IMR-90 (cell line): ENCODE results near the gene FREM3. TPM values are rescaled to one million over a fixed set of nuclear protein-coding genes. Genes with fewer than 3 reads are reported as not detected.

Experiments
- ATAC-seq: fragments of 200-7000 bp; cut with Tn5 transposase; 2 replicates; pipeline ENCODE4 v1.9.1; 2020; ENCODE audit warnings: low read depth, mild to moderate bottlenecking, moderate library complexity
- BruUV-seq: library from RNA; stranded (reverse); fragments of 400-500 nt; replicated peaks from 2 replicates; lab custom pipeline; 2021; lab: Mats Ljungman, UMichigan
- CTCF ChIA-PET: fragments of 300-600 bp; formaldehyde crosslinking; extraction: SDS; loops from one replicate; lab custom pipeline; 2021; ENCODE audit warnings: antibody characterized with exemption; lab: Yijun Ruan, JAX
- POLR2A ChIA-PET: fragments of 300-600 bp; sonication (Branson Sonifier 250); formaldehyde crosslinking; loops from one replicate; lab custom pipeline; 2022; ENCODE audit warnings: antibody characterized with exemption; ENCODE audit not compliant: unreplicated experiment; lab: Charles Lee
- DNase-seq: peaks from one replicate; pipeline ENCODE4 v3.0.0; 2013
- H2AFZ ChIP-seq: replicated peaks from 2 replicates; pipeline ENCODE3; 2013; ENCODE audit warnings: low read length, mild to moderate bottlenecking; ENCODE audit not compliant: poor library complexity
- H2AK5ac ChIP-seq: 2 replicates; pipeline ENCODE4 v1.6.1; 2013; ENCODE audit warnings: low read depth, low read length, inconsistent platforms
- H2AK9ac ChIP-seq: replicated peaks from 2 replicates; pipeline ENCODE3; 2013; ENCODE audit warnings: mild to moderate bottlenecking, low read depth, low read length, moderate library complexity; ENCODE audit not compliant: poor library complexity
- H2BK120ac ChIP-seq: 2 replicates; pipeline ENCODE4 v1.6.1; 2013; ENCODE audit warnings: low read depth, low read length, inconsistent platforms
- H2BK15ac ChIP-seq: 3 replicates; pipeline ENCODE4 v1.6.1; 2013; ENCODE audit warnings: low read depth, low read length, inconsistent platforms
- H2BK20ac ChIP-seq: 2 replicates; pipeline ENCODE4 v1.6.1; 2013; ENCODE audit warnings: low read depth, mild to moderate bottlenecking, inconsistent platforms, low read length, moderate library complexity
- H2BK5ac ChIP-seq: 2 replicates; pipeline ENCODE4 v1.6.1; 2013; ENCODE audit warnings: mild to moderate bottlenecking, low read depth, low read length, inconsistent platforms; ENCODE audit not compliant: poor library complexity, severe bottlenecking
- H3K14ac ChIP-seq: replicated peaks from 2 replicates; pipeline ENCODE4 v1.6.1; 2013; ENCODE audit warnings: low read depth, low read length, inconsistent platforms
- H3K18ac ChIP-seq: 2 replicates; pipeline ENCODE4 v1.6.1; 2013; ENCODE audit warnings: low read depth, low read length, control low read depth
- H3K23ac ChIP-seq: 2 replicates; pipeline ENCODE4 v1.6.1; 2013; ENCODE audit warnings: low read depth, low read length, inconsistent platforms
- H3K27ac ChIP-seq: 2 replicates; pipeline ENCODE4 v1.5.1; 2013; ENCODE audit warnings: mild to moderate bottlenecking, control low read depth, low read length; ENCODE audit not compliant: insufficient read depth
- H3K27me3 ChIP-seq: 2 replicates; pipeline ENCODE4 v1.6.1; 2013; ENCODE audit warnings: low read length; ENCODE audit not compliant: control insufficient read depth, insufficient read depth
- H3K36me3 ChIP-seq: 2 replicates; pipeline ENCODE4 v1.6.1; 2013; ENCODE audit warnings: low read length, mixed read lengths; ENCODE audit not compliant: control insufficient read depth, insufficient read depth
- H3K4ac ChIP-seq: 2 replicates; pipeline ENCODE4 v1.6.1; 2013; ENCODE audit warnings: low read depth, low read length, inconsistent platforms
- H3K4me1 ChIP-seq: 2 replicates; pipeline ENCODE4 v1.6.1; 2013; ENCODE audit warnings: low read length, mixed read lengths; ENCODE audit not compliant: control insufficient read depth, insufficient read depth
- H3K4me2 ChIP-seq: 2 replicates; pipeline ENCODE4 v1.6.1; 2013; ENCODE audit warnings: low read depth, mild to moderate bottlenecking, control low read depth, low read length, moderate library complexity
- H3K4me3 ChIP-seq: 2 replicates; pipeline ENCODE4 v1.5.1; 2013; ENCODE audit warnings: low read depth, mild to moderate bottlenecking, control low read depth, low read length, moderate library complexity; ENCODE audit not compliant: insufficient read depth
- H3K56ac ChIP-seq: 2 replicates; pipeline ENCODE4 v1.6.1; 2013; ENCODE audit warnings: low read length, inconsistent platforms; ENCODE audit not compliant: insufficient read depth; ENCODE audit errors: extremely low read depth
- H3K79me1 ChIP-seq, 2 experiments: 2 replicates each; pipeline ENCODE4 v1.6.1; 2013; ENCODE audit warnings: low read length in 2 of 2, inconsistent platforms in 1 of 2, low read depth in 1 of 2
- H3K9ac ChIP-seq: 2 replicates; pipeline ENCODE4 v1.6.1; 2013; ENCODE audit warnings: low read depth, low read length, control low read depth
- H3K9me1 ChIP-seq: 2 replicates; pipeline ENCODE4 v1.6.1; 2013; ENCODE audit warnings: low read length, inconsistent platforms; ENCODE audit not compliant: insufficient read depth
- H3K9me3 ChIP-seq: 2 replicates; pipeline ENCODE4 v1.6.1; 2013; ENCODE audit warnings: low read length; ENCODE audit not compliant: control insufficient read depth, insufficient read depth
- H4K20me1 ChIP-seq: 2 replicates; pipeline ENCODE4 v1.6.1; 2013; ENCODE audit warnings: low read length, inconsistent platforms; ENCODE audit not compliant: insufficient read depth
- H4K5ac ChIP-seq: 2 replicates; pipeline ENCODE4 v1.6.1; 2013; ENCODE audit warnings: mild to moderate bottlenecking, low read depth, low read length, control low read depth
- H4K8ac ChIP-seq, 2 experiments: 2 replicates each; pipeline ENCODE4 v1.6.1; 2013; ENCODE audit warnings: low read depth in 2 of 2, low read length in 2 of 2, control low read depth in 1 of 2, inconsistent platforms in 1 of 2
- H4K91ac ChIP-seq: 2 replicates; pipeline ENCODE4 v1.6.1; 2013; ENCODE audit warnings: low read depth, low read length, inconsistent platforms; ENCODE audit not compliant: insufficient read depth
- MAFK ChIP-seq: IDR thresholded peaks from 2 replicates; pipeline ENCODE4 v1.6.1; 2012; ENCODE audit warnings: low read depth, low read length, improper control_type of control experiment
- MAZ ChIP-seq: IDR thresholded peaks from 2 replicates; pipeline ENCODE4 v1.6.1; 2012; ENCODE audit warnings: low read depth, mild to moderate bottlenecking, low read length, improper control_type of control experiment, moderate library complexity, borderline replicate concordance
- NFE2L2 ChIP-seq: fragments of 150-350 bp; IDR thresholded peaks from 2 replicates; pipeline ENCODE4 v1.6.1; 2016; ENCODE audit warnings: low read depth, mild to moderate bottlenecking, low read length
- SMC3 ChIP-seq: fragments of 150-350 bp; IDR thresholded peaks from 2 replicates; pipeline ENCODE4 v1.6.1; 2016; ENCODE audit warnings: low read depth, mild to moderate bottlenecking, antibody characterized with exemption, low read length, moderate library complexity
- WGBS, 2 experiments: methylation state at CpG; one replicate each; pipeline versions ENCODE4 v1.1.5 to v1.1.7; 2013; ENCODE audit warnings: missing lambda C conversion rate in 2 of 2; ENCODE audit not compliant: insufficient read length in 1 of 2; ENCODE audit errors: extremely low coverage in 2 of 2; 5-methylcytosine and 5-hydroxymethylcytosine counted together
- dilution Hi-C: fragments of 300-500 bp; cut with HindIII; formaldehyde crosslinking; loops from one replicate; pipeline ENCODE4 v1.14.3; 2018; ENCODE audit warnings: low sequenced_read_pairs; ENCODE audit not compliant: unreplicated experiment
- in situ Hi-C: fragments of 300-500 bp; cut with MboI; formaldehyde crosslinking; loops from 3 replicates; pipeline ENCODE4 v1.14.3; 2019; ENCODE audit warnings: low sequenced_read_pairs, inconsistent platforms, mixed read lengths
- intact Hi-C: fragments of 100-400 bp; cut with micrococcal nuclease; formaldehyde crosslinking; loops from 2 replicates; pipeline ENCODE4 v1.10.0; 2022
- polyA plus RNA-seq, 3 experiments: library from polyadenylated mRNA; depleted of rRNA; stranded (reverse); fragments of >200 nt; gene quantifications; 2 replicates each; pipeline ENCODE4 v1.2.3, GENCODE V29; 2012; ENCODE audit warnings: low replicate concordance in 1 of 3
- total RNA-seq: library from RNA; depleted of rRNA; stranded (reverse); fragments of >200 nt; gene quantifications from 2 replicates; pipeline ENCODE4 v1.2.3, GENCODE V29; 2012

The FREM3 gene
- total and polyA plus RNA-seq, 2 of the 4 experiments (the other 2 are of a cell fraction) = not detected

GRCh38 chr4:143558823-143559756 lies 141.4 kb downstream of the FREM3 start (continued):
- TF ChIP-seq SMC3 (no peak), MAFK (no peak), NFE2L2 (no peak)

DNA sequence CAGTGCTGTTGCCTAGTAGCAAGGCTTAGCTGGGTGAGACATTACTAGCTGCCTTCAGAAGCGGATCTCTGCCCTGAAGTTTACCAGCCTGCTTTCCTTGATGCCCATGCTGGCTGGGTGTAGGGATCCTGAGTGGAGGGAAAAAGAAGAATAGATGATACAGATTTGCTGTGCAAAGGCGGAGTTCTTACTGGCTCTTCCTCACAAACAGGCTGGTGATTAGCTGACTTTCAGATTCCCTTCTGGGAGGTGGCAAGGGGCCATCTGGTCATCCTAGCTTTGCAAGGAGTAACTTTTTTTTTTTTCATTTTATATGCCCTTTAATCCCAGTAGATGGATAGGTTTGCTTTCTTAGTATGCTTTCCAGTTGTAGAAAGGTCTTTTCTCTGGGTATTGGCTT lies 142.2 kb downstream of the FREM3 start:
- BruUV-seq = no TSS peak
- Histone ChIP-seq H3K4me1 (no peaks in the 10 kb centered on the region), H3K27me3 (no peaks in the 10 kb centered on the region), H3K36me3 (peaks cover 6% of the 10 kb centered on the region), H4K5ac (no peak overlapping the region), H3K9me3 (no peaks in the 10 kb centered on the region), H2AK9ac (no peak overlapping the region), H2BK5ac (no peak overlapping the region), H4K20me1 (no peaks in the 10 kb centered on the region), H3K56ac (no peak overlapping the region), H3K18ac (no peak overlapping the region), H2BK15ac (no peak overlapping the region), H3K14ac (no peak overlapping the region), H3K4me2 (no peak overlapping the region), H3K4ac (no peak overlapping the region), H3K9me1 (peaks cover 5% of the 10 kb centered on the region), H2AK5ac (no peak overlapping the region), H3K79me1 (no peaks in the 10 kb centered on the region), H3K4me3 (no peak overlapping the region), H3K23ac (no peak overlapping the region), H2BK20ac (no peak overlapping the region), H4K8ac (peak overlapping the region in 1 of 2 experiments; percentile 59; a peak in 1 of 4 replicates), H3K27ac (no peak overlapping the region), H2BK120ac (no peak overlapping the region), H2AFZ (no peak overlapping the region), H3K9ac (no peak overlapping the region), H4K91ac (no peak overlapping the region)
- ChIA-PET CTCF (interaction anchor here (0.6 to 1.5 kb wide), 4 partner anchors 15 to 1231 kb away, joined by 3 to 4 read pairs (median 4); no protein-coding TSS in a partner anchor), POLR2A (no interaction called here)
- no peak for TF ChIP-seq MAZ
- WGBS, 2 experiments = 89% methylated on average over 1 of the region's 2 CpGs; no CpG with 5 or more reads in 1 of the 2 experiments
- in situ Hi-C loops = no loop called here
- intact Hi-C loops = no loop called here
- no peak for ATAC-seq
- no peak for DNase-seq
- dilution Hi-C loops = no loop called here
